ENCODE data around the gene DIP2B.

DNA sequence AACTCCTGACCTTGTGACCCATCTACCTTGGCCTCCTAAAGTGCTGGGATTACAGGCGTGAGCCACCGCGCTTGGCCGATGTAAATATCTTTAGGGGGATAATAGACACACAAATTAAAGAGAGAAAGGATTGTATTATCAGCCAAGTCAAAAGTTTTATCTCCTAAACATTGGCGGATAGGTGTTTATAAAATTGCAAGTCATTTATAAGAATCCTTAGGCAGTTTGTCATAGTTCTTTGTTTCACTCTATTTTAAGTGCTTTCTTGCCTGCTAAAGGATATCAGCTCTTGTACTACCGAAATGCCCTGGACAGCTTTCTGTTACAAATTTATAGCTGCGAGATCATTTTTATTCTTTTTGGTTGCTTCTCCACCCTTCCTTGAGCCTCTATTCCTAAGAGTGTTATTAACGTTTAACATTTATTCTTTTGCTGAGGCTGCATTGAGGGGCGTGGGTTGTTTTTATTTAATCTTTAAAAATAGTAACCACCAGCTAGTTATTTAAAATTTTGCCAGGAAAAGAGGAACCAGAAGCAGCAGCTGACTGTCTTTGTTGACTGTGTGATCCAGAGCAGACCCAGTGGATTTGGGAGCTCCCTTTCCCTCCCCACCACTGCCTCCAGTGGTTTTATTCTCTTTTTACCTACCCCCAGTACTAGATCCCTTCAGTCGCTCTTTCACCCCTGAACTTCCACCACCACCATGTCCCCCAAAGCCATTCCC lies 106.4 kb downstream of the DIP2B start:
- TF ChIP-seq, protein P1, sequence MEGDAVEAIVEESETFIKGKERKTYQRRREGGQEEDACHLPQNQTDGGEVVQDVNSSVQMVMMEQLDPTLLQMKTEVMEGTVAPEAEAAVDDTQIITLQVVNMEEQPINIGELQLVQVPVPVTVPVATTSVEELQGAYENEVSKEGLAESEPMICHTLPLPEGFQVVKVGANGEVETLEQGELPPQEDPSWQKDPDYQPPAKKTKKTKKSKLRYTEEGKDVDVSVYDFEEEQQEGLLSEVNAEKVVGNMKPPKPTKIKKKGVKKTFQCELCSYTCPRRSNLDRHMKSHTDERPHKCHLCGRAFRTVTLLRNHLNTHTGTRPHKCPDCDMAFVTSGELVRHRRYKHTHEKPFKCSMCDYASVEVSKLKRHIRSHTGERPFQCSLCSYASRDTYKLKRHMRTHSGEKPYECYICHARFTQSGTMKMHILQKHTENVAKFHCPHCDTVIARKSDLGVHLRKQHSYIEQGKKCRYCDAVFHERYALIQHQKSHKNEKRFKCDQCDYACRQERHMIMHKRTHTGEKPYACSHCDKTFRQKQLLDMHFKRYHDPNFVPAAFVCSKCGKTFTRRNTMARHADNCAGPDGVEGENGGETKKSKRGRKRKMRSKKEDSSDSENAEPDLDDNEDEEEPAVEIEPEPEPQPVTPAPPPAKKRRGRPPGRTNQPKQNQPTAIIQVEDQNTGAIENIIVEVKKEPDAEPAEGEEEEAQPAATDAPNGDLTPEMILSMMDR (IDR thresholded peaks at IDR 0.05) = no peak
- TF ChIP-seq POLR2A (IDR thresholded peaks at IDR 0.05) = no peak
